ENCODE measurements around the gene LLGL1. TPM values are rescaled to one million over a fixed set of nuclear protein-coding genes. Genes with fewer than 3 reads are reported as not detected.

LLGL1 gene
- polyA plus RNA-seq, 4 donors, result 2.5 to 15.6 (median 6.2) TPM

DNA sequence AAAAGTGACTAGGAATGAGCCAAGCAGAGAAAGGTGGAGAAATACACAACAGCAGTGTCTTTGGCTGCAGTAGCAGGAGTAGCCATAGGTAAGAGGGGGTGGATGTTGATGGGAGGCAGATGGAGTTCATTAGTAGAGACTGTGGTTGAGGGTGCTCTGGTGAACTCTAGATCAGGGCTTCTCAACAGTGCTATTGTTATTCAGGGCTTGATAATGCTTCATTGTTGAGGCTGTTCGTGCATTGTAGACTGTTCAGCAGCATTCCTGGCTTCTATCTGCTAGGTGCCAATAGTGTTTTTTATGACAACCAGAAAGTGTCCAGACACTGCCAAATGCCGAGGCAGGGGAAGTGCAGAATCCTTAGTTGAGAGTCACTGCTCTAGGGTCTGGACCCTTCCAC lies 38.2 kb upstream of the LLGL1 start:
- Histone ChIP-seq H3K27me3 (ENCODE audit: control insufficient read depth in 3 of 3, insufficient read depth in 3 of 3, low read length in 3 of 3) (no peaks in the 10 kb centered on the region), H3K4me1 (ENCODE audit: control insufficient read depth in 3 of 3, insufficient read depth in 2 of 3, low read depth in 1 of 3, low read length in 2 of 3) (peaks cover 19 to 41% (median 40%) of the 10 kb centered on the region in 3 donors), H3K36me3 (ENCODE audit: control insufficient read depth in 3 of 3, insufficient read depth in 2 of 3, low read depth in 1 of 3, low read length in 3 of 3) (peaks cover 0 to 48% (median 7%) of the 10 kb centered on the region in 3 donors), H3K4me3 (ENCODE audit: low read depth in 1 of 3, low read length in 3 of 3) (peak overlapping the region in 2 of 3 donors; percentile 72 to 92), H3K9me3 (ENCODE audit: control insufficient read depth in 2 of 2, insufficient read depth in 1 of 2, low read depth in 1 of 2, low read length in 1 of 2) (no peaks in the 10 kb centered on the region), H3K27ac (ENCODE audit: low read depth in 1 of 3, low read length in 2 of 3) (no peak overlapping the region)
- FAIRE-seq (no peak), DNase-seq (peak in 1 of 2 donors; percentile 15)
- 3 to 21% (median 10%) methylated on average over 2 of the region's 2 CpGs for WGBS, 3 donors

DNA sequence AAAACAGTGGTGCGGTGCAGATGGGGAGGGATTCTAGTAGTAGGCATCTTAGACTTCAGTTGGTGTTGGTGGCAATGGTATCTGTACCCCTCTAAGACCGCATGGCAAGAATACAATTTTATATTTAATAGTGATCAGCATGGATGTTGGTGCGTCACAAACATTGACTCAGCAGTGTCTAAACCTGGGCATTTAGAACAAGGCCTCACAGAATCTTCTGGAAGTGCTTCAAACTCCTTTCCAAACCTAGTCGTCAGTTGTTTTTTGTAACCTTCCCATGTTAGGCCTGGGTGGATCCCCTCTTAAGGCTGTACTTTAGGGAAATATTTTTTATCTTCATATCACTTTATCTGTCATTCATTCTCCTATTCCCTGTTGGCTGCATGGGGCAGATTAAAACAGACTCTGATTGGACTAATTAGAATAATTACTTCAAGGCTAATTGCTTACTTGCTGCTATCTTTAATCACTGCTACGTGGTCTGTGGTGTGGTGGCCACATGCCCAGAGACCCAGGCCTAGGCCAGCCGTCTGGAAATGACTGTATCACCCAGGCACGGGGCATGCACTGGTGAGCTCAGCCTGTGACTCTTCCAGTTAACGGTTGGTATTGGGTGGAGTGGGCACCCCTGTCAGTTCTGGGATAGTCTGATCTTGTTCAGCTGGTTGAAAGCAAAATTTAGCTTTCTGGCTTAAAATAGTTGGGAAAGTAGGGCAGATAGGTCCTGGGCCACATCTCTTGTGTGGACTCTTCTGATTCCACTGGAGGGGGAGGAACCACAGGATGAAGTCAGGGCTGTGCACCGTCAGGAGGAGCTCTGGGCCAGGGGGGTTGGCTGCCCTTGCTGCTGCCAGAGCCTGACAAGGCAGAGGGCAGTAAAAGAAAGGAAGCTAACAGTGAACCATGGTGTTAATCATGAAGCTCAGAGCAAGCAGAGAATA lies 37.3 kb upstream of the LLGL1 start:
- H3K36me3 ChIP-seq (ENCODE audit: control insufficient read depth in 3 of 3, insufficient read depth in 2 of 3, low read depth in 1 of 3, low read length in 3 of 3), result peaks cover 0 to 52% (median 10%) of the 10 kb centered on the region in 3 donors
- H3K9me3 ChIP-seq (ENCODE audit: control insufficient read depth in 2 of 2, insufficient read depth in 1 of 2, low read depth in 1 of 2, low read length in 1 of 2), result no peaks in the 10 kb centered on the region
- 29 to 34% (median 31%) methylated on average over 9 of the region's 9 CpGs for WGBS, 3 donors
- peak overlapping the region in 2 of 3 donors; percentile 21 to 72 for H3K4me3 ChIP-seq (ENCODE audit: low read depth in 1 of 3, low read length in 3 of 3)
- DNase-seq, result no peak
- no peaks in the 10 kb centered on the region for H3K27me3 ChIP-seq (ENCODE audit: control insufficient read depth in 3 of 3, insufficient read depth in 3 of 3, low read length in 3 of 3)
- peaks cover 19 to 39% (median 38%) of the 10 kb centered on the region in 3 donors for H3K4me1 ChIP-seq (ENCODE audit: control insufficient read depth in 3 of 3, insufficient read depth in 2 of 3, low read depth in 1 of 3, low read length in 2 of 3)
- FAIRE-seq, result no peak
- H3K27ac ChIP-seq (ENCODE audit: low read depth in 1 of 3, low read length in 2 of 3), result no peak overlapping the region

DNA sequence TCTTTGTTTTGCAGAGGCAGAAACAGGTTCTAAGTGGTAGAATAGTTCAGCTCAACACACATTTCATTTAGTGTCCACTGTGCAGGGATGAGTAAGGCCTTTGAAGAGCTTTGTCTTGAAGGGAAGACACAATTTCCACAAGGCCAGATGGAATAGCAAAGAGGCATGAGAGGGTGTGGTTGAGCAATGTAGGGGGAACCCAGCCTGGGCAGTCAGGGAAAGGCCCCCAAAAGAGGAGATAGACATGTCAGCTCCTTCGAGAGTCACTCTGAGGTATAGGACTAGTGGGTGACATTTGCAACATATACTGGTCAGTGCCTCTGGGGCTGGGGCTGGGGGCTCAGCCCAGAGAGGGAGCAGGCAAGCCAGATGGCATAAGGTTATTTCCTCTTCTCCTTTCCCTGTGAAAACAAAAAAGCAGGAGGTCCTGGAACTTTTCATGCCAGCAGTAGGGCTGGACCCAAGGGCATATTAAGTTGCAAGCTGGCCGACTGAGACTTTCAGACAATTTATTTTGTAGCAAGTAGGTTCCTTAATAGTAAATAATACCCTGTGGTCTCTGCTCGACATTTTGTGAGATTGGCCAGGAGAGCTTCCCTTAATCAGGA lies 34.7 kb upstream of the LLGL1 start:
- Histone ChIP-seq H3K36me3 (ENCODE audit: control insufficient read depth in 3 of 3, insufficient read depth in 2 of 3, low read depth in 1 of 3, low read length in 3 of 3) (peaks cover 10 to 63% (median 13%) of the 10 kb centered on the region in 3 donors), H3K27ac (ENCODE audit: low read depth in 1 of 3, low read length in 2 of 3) (peak overlapping the region in 1 of 3 donors; percentile 21), H3K27me3 (ENCODE audit: control insufficient read depth in 3 of 3, insufficient read depth in 3 of 3, low read length in 3 of 3) (no peaks in the 10 kb centered on the region), H3K9me3 (ENCODE audit: control insufficient read depth in 2 of 2, insufficient read depth in 1 of 2, low read depth in 1 of 2, low read length in 1 of 2) (no peaks in the 10 kb centered on the region), H3K4me3 (ENCODE audit: low read depth in 1 of 3, low read length in 3 of 3) (no peak overlapping the region), H3K4me1 (ENCODE audit: control insufficient read depth in 3 of 3, insufficient read depth in 2 of 3, low read depth in 1 of 3, low read length in 2 of 3) (peaks cover 19 to 39% (median 38%) of the 10 kb centered on the region in 3 donors)
- 48 to 59% (median 53%) methylated on average over 3 of the region's 3 CpGs for WGBS, 3 donors
- FAIRE-seq (no peak), DNase-seq (no peak)

DNA sequence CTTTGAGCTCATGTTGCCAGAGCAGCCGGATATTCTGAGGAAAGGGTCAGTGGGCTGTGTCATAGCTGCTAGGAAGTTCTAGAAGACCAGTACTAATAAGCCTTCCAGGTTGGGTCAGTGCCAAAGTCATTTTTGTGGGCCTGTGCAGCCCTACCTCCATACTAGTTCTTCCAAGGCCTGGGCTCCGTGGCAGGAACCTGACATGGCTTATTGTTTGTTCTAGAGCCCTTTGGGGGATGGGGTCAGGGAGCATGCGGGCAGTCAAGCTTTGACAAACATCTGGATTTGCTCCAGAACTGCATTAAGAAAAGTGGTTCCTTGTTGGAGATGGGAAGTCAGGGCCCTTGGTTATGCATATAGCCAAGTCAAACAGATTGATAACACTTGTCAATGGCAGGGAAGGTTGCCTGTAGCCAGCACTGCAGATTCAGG lies 34.2 kb upstream of the LLGL1 start:
- Histone ChIP-seq H3K4me3 (ENCODE audit: low read depth in 1 of 3, low read length in 3 of 3) (no peak overlapping the region), H3K27me3 (ENCODE audit: control insufficient read depth in 3 of 3, insufficient read depth in 3 of 3, low read length in 3 of 3) (no peaks in the 10 kb centered on the region), H3K4me1 (ENCODE audit: control insufficient read depth in 3 of 3, insufficient read depth in 2 of 3, low read depth in 1 of 3, low read length in 2 of 3) (peaks cover 16 to 38% (median 34%) of the 10 kb centered on the region in 3 donors), H3K36me3 (ENCODE audit: control insufficient read depth in 3 of 3, insufficient read depth in 2 of 3, low read depth in 1 of 3, low read length in 3 of 3) (peaks cover 10 to 63% (median 16%) of the 10 kb centered on the region in 3 donors), H3K27ac (ENCODE audit: low read depth in 1 of 3, low read length in 2 of 3) (peak overlapping the region in 1 of 3 donors; percentile 21), H3K9me3 (ENCODE audit: control insufficient read depth in 2 of 2, insufficient read depth in 1 of 2, low read depth in 1 of 2, low read length in 1 of 2) (no peaks in the 10 kb centered on the region)
- 33 to 38% (median 33%) methylated on average over 3 of the region's 3 CpGs for WGBS, 3 donors
- no peak for FAIRE-seq
- DNase-seq, result peak; percentile 11

DNA sequence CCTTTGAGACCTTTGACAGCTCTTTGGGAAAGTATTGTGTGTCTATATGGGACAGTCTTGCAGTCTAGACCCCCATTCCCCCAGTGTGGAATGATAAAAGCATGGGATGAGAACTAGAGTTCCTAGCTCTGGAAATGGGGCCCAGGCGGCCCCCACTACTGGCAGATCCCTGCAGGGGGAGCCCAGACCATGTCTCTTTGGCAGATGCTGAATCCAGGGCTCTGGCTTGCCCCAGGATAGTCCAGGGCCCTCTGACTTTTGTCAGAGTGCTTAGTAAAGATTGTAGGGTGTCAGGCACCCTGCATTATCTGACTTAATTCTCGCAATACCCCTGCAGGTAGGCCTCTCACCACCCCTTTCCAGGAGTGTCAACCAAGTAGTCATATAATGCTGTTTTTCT lies 33.5 kb upstream of the LLGL1 start:
- WGBS, 3 donors, result 66 to 97% (median 87%) methylated on average over 2 of the region's 2 CpGs
- H3K27ac ChIP-seq (ENCODE audit: low read depth in 1 of 3, low read length in 2 of 3), result no peak overlapping the region

DNA sequence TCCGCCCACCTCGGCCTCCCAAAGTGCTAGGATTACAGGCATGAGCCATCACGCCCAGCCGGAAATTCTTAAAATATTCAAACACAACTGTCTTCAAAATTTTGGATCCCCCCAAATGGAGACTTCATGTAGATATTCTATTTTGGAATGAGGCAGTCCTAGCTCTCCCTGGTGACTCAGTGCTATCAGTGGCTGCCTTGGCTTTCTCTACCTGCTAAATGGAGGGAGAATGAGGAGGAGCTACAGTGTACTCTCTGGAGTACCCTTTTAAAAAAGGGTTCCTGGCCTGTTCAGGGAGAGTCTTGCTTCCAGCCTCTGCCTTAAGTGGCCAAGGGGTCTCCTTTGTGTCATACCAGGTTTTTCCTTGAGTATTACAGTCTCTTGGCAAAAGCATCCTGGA lies 31.0 kb upstream of the LLGL1 start:
- Histone ChIP-seq H3K27me3 (ENCODE audit: control insufficient read depth in 3 of 3, insufficient read depth in 3 of 3, low read length in 3 of 3) (no peaks in the 10 kb centered on the region), H3K36me3 (ENCODE audit: control insufficient read depth in 3 of 3, insufficient read depth in 2 of 3, low read depth in 1 of 3, low read length in 3 of 3) (peaks cover 13 to 72% (median 16%) of the 10 kb centered on the region in 3 donors), H3K9me3 (ENCODE audit: control insufficient read depth in 2 of 2, insufficient read depth in 1 of 2, low read depth in 1 of 2, low read length in 1 of 2) (no peaks in the 10 kb centered on the region), H3K4me3 (ENCODE audit: low read depth in 1 of 3, low read length in 3 of 3) (no peak overlapping the region), H3K4me1 (ENCODE audit: control insufficient read depth in 3 of 3, insufficient read depth in 2 of 3, low read depth in 1 of 3, low read length in 2 of 3) (peaks cover 9 to 21% (median 18%) of the 10 kb centered on the region in 3 donors), H3K27ac (ENCODE audit: low read depth in 1 of 3, low read length in 2 of 3) (no peak overlapping the region)
- FAIRE-seq (no peak), DNase-seq (no peak)
- 94 to 95% (median 94%) methylated on average over 4 of the region's 4 CpGs for WGBS, 3 donors

More for the DNA sequence above, 33.5 kb upstream of the LLGL1 start:
- no peak overlapping the region for H3K4me3 ChIP-seq (ENCODE audit: low read depth in 1 of 3, low read length in 3 of 3)
- H3K9me3 ChIP-seq (ENCODE audit: control insufficient read depth in 2 of 2, insufficient read depth in 1 of 2, low read depth in 1 of 2, low read length in 1 of 2), result no peaks in the 10 kb centered on the region
- H3K4me1 ChIP-seq (ENCODE audit: control insufficient read depth in 3 of 3, insufficient read depth in 2 of 3, low read depth in 1 of 3, low read length in 2 of 3), result peaks cover 16 to 35% (median 27%) of the 10 kb centered on the region in 3 donors
- DNase-seq (no peak), FAIRE-seq (no peak)
- H3K27me3 ChIP-seq (ENCODE audit: control insufficient read depth in 3 of 3, insufficient read depth in 3 of 3, low read length in 3 of 3), result no peaks in the 10 kb centered on the region
- peaks cover 10 to 66% (median 18%) of the 10 kb centered on the region in 3 donors for H3K36me3 ChIP-seq (ENCODE audit: control insufficient read depth in 3 of 3, insufficient read depth in 2 of 3, low read depth in 1 of 3, low read length in 3 of 3)

DNA sequence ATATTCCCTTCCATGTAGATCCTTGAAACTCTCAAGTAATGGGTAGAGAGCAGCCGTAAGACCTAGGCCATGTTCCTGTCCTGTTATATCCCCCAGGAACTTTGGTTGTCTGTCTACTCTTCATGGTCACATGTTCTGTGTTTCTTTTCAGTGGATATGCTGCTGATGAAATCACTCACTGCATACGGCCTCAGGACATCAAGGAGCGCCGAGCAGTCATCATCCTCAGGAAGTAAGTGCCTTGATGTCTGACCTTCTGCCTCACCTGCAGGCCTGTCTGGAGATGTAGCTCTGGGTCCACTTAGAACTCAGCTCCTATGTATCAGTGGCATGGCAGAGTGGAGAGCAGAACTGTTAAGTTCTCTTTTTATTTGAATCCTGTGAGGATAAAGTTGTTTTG lies 30.6 kb upstream of the LLGL1 start:
- no peak overlapping the region for H3K27ac ChIP-seq (ENCODE audit: low read depth in 1 of 3, low read length in 2 of 3)
- peaks cover 13 to 74% (median 15%) of the 10 kb centered on the region in 3 donors for H3K36me3 ChIP-seq (ENCODE audit: control insufficient read depth in 3 of 3, insufficient read depth in 2 of 3, low read depth in 1 of 3, low read length in 3 of 3)
- FAIRE-seq (no peak), DNase-seq (no peak)
- H3K4me3 ChIP-seq (ENCODE audit: low read depth in 1 of 3, low read length in 3 of 3), result no peak overlapping the region
- 84 to 91% (median 89%) methylated on average over 4 of the region's 4 CpGs for WGBS, 3 donors
- no peaks in the 10 kb centered on the region for H3K27me3 ChIP-seq (ENCODE audit: control insufficient read depth in 3 of 3, insufficient read depth in 3 of 3, low read length in 3 of 3)
- H3K9me3 ChIP-seq (ENCODE audit: control insufficient read depth in 2 of 2, insufficient read depth in 1 of 2, low read depth in 1 of 2, low read length in 1 of 2), result no peaks in the 10 kb centered on the region
- H3K4me1 ChIP-seq (ENCODE audit: control insufficient read depth in 3 of 3, insufficient read depth in 2 of 3, low read depth in 1 of 3, low read length in 2 of 3), result peaks cover 9 to 20% (median 15%) of the 10 kb centered on the region in 3 donors

DNA sequence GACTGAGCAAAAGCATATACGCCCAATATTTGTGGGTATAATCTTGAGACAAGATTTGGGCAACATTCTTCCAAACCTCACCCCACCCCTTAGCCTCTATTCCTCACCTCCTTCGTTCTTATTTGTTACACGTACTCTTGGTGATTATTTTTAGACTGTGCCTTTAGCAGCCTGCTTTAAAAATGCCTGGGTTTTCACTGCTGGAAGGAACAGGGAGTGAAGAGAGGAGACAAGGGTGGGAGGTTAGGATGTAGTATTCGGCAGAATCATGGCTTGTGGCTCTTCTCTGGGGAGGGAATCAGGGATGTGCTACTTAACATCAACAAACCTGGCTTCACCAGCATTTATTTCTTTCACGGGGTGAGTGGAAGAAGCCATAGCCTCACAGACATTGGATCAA lies 30.2 kb upstream of the LLGL1 start:
- Histone ChIP-seq H3K9me3 (ENCODE audit: control insufficient read depth in 2 of 2, insufficient read depth in 1 of 2, low read depth in 1 of 2, low read length in 1 of 2) (no peaks in the 10 kb centered on the region), H3K27ac (ENCODE audit: low read depth in 1 of 3, low read length in 2 of 3) (no peak overlapping the region), H3K4me1 (ENCODE audit: control insufficient read depth in 3 of 3, insufficient read depth in 2 of 3, low read depth in 1 of 3, low read length in 2 of 3) (peaks cover 9 to 19% (median 11%) of the 10 kb centered on the region in 3 donors), H3K36me3 (ENCODE audit: control insufficient read depth in 3 of 3, insufficient read depth in 2 of 3, low read depth in 1 of 3, low read length in 3 of 3) (peaks cover 11 to 75% (median 13%) of the 10 kb centered on the region in 3 donors), H3K4me3 (ENCODE audit: low read depth in 1 of 3, low read length in 3 of 3) (no peak overlapping the region), H3K27me3 (ENCODE audit: control insufficient read depth in 3 of 3, insufficient read depth in 3 of 3, low read length in 3 of 3) (no peaks in the 10 kb centered on the region)
- FAIRE-seq (no peak), DNase-seq (no peak)
- WGBS, 3 donors, result 89 to 95% (median 90%) methylated on average over 5 of the region's 5 CpGs

Measured in small intestine (tissue), 7 donors.